ENCODE data around the gene PSMD3.
"Not testable (repeated sequence)": the region's sequence is repeated elsewhere in the genome, so short reads cannot be mapped to it uniquely, and the experiment has no call there.

The PSMD3 gene

DNA sequence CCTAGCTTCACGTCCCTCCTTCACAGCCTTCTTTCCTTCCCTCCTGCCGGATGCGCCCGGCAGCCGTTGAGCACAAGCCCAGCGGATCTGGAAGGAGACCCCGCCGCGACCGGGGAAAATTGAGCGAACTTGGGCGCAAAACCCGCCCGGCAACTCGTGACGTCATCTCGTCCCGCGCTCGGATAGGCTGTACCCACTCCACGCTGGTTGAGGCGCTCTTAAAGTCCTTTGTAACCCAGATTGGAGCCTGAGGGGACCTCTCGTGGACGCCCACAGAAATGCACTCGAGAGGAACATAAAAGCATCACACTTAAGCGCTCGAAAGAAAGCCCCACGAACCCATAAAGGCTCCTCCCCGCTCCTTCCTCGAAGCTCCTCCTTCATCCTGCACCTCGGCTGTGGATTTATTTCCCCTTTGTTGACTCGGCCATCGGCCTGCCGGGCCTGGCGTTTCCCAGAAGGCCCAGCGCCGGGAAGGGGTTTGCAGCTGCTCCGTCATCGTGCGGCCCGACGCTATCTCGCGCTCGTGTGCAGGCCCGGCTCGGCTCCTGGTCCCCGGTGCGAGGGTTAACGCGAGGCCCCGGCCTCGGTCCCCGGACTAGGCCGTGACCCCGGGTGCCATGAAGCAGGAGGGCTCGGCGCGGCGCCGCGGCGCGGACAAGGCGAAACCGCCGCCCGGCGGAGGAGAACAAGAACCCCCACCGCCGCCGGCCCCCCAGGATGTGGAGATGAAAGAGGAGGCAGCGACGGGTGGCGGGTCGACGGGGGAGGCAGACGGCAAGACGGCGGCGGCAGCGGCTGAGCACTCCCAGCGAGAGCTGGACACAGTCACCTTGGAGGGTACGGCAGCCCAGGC, at the start of gene PSMD3:
TSS of gene PSMD3 (plus strand) at position 457 of the 856 bp plus-strand sequence. CDS start at position 621, 164 bp downstream.
- peak; percentile 100 for DNase-seq

DNA sequence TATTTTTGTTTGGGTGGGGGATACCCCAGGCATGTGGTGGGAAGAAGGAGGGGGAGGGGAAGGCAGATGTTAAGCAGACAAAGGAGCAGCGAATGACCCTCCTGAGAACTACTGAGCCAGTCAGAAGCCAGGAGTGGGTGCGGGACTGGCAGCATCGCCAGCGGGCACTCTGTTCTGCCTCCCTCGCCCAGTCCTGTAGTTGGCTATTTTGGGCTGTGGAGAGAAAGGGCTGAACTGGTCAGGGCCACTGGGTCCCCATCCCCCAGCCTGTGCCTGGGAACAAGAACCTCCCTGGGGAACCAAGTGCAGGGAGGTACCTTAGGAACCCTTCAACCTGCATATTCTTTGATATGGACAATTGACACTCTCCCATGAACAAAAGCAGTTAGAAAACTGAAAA, 46.7 kb upstream of the PSMD3 start:
- no peak for DNase-seq

DNA sequence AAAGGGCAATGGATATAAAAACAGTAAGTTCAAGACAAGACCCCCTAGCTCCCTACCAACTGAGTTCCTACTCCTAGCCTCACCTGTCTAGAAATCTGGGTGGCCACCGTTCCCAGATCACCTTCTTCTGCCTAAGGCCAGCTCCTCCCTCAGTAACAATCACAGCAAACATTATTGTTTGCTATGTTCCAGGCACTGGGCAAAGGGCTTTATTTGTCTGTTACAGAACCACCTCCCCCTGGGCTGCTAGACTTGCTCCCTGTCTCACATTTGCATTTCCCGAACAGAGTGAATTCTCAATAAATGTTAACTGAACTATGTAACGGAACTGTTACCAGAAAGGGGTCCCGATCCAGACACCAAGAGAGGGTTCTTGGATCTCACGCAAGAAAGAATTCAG, 46.3 kb upstream of the PSMD3 start:
- no peak for DNase-seq

DNA sequence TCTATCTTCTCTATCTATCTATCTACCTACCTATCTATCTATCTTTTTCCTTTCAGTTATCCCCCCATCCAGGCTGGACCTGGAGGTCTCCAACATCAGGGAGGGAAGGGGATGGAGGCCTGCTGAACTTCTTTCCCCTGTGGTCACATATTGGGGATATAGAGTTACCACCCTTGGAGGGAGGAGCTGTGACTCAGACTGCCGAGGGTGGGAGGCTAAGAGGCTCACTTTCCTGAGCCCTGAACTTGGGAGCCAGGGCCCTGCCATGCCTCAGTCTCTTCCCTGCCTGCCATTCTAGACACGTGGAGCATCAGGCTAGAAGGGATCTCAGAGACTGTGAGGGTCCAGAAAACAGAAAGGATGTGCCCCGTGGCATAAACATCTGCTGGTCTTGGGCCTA, 44.7 kb upstream of the PSMD3 start:
- DNase-seq = peak; percentile 57

DNA sequence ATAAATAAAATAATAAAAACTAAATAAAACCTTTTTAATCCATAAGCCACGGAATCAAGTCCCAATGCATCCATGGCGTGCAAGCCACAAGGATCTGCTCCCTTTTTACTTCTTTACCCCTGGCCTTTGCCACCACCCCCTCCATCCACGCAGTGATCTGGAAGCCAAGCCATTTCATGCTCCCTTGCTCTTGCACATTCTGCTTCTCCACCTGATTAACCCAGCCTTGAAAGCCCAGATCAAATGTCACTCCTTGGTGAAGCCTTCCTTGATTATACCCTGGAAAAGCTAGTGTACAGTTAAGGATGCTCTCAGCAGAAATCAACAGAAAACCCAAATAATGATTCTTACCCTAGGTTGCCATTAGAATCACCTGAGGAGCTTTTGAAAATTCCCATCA, 43.2 kb upstream of the PSMD3 start:
- no peak for DNase-seq

DNA sequence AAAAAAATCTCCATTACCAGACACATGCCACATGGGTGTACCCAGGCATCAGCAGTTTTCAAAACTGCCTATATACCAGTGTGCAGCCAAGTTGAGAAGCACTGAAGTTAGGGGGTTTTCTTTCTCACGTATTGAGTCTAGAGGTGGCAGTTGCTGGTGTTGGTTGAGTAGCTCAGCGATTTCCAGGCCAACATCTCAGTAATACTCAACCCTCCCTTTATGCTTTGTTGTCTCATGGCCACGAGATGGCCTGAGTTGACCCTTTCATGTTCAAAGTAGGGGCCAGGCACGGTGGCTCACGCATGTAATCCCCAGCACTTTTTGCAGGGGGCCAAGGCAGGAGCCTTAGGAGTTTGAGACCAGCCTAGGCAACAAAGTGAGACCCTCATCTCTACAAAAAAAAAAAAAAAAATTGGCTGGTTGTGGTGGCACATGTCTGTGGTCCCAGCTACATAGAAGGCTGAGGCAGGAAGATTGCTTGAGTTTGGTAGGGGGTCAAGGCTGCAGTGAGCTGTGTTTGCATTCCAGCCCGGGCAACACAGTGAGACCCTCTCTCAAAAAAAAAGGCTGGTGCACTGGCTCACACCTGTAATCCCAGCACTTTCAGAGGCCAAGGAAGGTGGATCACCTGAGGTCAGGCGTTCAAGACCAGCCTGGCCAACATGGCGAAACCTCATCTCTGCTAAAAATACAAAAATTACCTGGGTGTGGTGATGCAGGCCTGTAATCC, 42.3 kb upstream of the PSMD3 start:
- no peak for DNase-seq

DNA sequence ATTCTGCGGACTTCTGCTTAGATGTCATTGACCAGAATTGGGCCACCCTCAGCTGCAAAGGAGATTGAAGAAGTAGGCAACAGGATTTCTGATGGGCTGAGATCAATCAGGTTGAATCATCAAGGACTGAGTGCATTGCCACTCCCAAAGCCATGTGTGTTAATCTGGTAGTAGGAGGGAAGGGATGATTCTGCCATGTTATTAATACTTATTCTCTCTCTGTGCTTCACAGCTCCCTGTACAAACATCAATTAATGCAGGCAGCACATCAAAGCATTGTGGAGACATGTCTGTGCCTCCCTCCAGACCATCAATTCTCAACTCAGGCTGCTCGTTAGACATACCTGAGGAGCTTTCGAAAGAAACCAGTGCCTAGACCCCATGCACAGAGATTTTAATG, 41.5 kb upstream of the PSMD3 start:
- no peak for DNase-seq

DNA sequence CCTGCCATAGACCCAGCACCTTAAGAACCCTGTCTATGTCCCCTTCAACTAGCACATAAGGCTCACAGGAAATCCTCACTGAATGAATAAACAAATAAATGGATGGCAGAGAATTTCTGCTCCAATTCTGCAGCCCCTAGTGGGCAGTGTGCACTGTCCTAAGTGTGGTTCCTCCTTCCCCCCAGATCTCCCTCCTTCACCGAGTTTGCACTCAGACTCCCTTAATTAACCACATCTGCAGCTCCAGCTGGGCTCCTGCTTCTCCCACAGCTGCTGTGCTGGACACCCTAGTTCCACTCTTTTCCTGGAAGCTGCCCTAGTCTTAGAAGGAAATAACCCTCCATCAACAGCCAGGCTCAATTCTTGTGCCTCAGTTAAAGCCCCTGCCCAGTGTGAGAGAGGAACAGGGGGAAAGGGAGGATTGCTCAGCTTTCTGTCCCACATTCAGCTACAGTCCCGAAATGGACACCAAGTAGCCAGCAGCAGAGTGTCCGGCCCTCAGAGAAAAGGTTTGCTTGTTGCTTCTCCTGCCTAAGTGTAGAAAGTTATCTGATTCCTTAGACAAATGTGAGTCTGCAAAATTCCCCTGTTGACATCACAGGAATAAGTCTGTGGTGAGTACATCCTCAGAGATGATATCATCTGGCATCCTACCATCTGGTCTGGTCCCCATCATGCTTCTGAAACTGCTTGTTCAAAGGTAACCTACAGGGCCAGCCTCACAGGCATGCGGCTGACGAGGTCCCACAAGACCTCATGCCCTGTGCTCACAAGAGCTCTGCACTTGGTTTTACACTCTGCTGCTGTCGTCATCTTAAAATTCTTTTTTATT, 40.8 kb upstream of the PSMD3 start:
- DNase-seq = peak; percentile 93

DNA sequence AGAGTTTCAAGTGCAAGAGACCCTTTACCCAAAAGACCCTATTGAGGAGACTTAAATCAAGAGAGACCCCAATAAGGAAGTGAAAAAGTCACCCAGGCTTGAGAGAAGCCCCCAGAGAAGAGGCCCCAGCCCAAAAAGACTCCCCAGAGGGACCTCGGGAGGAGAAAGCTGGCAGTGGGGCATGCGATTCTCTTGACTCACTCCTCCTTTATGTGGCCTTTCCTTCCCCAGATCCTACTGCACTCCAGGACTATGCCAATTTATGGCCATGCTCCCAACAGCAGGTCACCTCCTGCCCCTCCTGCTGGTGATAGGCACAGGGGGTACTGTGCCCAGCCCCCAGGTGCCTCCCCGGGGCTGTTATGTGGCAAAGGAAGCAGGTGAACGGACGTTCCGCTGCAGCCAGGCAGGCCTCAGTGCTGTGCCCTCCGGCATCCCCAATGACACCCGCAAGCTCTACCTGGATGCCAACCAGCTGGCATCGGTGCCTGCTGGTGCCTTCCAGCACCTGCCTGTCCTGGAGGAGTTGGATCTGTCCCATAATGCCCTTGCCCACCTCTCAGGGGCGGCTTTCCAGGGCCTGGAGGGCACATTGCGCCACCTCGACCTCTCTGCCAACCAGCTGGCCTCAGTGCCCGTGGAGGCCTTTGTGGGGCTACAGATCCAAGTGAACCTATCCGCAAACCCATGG, 36.8 kb upstream of the PSMD3 start:
- DNase-seq = no peak

DNA sequence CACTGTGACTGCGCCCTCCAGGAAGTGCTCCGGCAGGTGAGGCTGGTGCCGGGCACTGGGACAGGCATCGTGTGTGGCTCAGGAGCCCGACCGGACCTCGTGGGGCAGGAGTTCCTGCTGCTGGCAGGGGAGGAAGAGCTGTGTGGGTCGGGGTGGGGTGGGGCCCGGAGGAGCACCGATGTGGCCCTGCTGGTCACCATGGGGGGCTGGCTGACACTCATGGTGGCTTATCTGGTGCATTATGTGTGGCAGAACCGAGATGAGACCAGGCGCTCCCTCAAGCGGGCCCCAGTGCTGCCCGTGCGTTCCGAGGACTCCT, 36.3 kb upstream of the PSMD3 start:
- no peak for DNase-seq

DNA sequence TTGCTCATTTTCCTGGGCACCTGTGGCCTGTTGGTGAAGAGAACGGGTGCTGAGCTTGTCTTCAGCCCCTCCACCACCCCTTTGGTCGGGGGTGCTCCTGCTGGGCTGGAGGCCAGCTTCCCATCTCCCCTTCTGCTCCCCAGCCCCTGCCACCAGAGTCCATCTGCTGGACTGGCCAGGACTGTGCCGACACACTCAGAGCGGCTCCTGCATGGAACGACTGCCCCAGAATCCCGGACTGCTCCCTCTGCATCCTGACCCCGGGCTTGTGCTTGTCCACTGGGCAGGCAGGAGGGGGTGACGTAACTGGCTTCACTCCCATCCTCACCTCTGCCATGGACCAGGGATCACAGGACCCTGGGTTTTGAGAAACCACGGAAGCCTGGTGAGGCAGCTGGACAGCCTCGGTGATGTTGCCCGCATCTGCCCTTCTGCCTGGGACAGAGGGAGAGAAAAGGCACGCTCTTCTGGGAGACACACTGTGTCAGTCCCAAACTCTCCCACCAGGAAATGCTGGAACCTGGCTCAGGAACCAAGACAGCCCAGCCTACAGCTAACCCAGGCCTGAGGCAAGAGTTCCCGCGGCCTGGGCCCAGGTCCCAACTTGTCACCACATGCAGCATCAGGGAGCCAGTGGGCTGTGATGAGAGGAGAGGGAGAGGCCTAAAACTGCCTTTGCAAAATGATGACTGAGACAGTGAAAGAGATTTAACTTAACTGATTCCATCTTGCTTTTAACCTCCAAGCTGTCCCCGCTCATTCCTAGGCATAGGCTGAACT, 33.9 kb upstream of the PSMD3 start:
- no peak for DNase-seq

DNA sequence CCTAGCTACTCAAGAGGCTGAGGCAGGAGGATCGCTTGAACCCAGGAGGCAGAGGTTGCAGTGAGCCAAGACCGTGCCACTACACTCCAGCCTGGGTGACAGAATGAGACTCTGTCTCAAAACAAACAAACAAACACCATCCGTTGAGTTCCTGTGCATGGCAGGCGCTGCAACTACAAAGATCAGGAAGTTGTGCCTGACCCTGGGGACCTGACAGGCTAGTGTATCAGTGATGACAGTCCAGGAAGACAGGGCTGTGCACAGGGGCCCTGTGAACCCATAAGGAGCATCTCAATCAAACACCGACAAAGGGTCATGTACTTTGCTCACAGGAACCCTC, 32.1 kb upstream of the PSMD3 start:
- not testable (repeated sequence) for DNase-seq

DNA sequence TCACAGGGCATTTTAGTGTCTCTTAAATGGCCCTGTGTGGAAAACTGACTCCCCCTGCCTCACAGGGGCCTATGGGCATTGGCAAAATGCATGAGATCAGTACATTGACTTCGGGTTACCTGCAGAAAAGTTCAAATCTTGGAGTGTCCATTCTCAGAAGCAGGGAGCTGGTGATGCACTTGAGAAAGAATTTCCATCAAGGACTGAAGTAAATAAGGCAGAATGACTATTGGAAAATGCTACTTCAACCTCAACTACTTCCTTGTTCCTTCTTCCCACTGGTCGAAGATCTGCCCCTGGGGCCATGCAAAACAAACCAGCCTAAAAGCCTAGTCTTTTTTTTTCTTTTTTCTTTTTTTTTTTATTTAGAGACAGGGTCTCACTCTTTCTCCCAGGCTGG, 31.6 kb upstream of the PSMD3 start:
- no peak for DNase-seq

DNA sequence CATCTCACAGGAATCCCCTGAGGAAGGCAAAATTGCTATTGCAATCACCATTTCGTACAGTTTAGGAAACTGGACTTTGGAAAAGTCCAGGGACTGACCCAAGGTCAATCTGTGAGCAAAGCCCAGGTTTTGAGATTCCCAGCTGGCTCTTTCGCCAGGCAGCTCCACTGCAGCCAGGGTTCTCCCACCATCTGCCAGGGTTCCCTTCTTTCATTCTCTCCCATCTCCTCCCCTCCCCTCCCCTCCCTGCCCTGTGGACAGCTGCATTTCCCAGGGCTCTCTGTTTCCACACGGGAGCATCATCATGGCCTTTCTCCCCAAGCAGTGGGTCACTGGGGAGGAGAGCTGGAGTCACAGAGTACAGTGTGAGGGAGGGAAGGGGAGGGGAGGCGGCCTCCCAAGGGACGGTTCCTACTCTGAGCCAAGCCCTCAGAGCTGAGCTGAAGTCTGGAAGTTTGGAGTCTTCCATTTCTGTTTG, 29.7 kb upstream of the PSMD3 start:
- DNase-seq = no peak

DNA sequence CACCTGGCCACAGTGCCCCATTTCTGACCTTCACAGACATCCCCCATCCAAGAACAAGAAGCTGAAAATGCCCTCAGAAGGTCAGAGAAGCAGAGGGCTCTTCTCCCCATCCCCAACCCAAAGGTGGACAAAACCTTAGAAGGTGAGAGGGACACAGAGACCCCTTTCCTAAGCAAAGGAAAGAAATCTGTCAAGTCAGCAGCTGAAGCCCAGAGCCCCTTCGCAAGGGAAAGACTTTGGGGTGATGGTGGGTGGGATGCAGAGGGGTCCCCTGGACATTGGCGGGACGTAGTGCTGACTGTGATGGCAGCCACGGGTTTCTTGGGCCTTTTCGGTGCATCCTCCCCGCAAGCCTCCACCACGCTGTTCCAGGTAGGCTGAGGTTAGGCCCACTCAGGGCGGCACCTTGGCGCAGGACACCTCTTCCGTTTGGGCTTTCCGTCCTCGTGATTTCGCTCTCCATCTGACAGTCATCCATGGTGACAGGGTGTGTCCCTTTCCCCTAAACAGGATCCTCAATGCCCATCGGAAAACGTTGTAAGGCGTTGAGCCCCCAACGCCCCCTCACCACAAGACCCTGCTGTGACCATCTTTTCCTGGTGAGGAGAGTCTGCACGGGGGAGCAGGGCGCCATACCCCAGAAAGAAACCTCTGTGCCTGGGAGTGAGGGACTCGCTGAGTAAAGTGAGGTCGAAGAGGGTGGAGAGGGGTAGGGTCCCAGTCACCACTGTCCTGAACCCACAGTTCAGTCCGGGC, 28.5 kb upstream of the PSMD3 start:
- DNase-seq = no peak

DNA sequence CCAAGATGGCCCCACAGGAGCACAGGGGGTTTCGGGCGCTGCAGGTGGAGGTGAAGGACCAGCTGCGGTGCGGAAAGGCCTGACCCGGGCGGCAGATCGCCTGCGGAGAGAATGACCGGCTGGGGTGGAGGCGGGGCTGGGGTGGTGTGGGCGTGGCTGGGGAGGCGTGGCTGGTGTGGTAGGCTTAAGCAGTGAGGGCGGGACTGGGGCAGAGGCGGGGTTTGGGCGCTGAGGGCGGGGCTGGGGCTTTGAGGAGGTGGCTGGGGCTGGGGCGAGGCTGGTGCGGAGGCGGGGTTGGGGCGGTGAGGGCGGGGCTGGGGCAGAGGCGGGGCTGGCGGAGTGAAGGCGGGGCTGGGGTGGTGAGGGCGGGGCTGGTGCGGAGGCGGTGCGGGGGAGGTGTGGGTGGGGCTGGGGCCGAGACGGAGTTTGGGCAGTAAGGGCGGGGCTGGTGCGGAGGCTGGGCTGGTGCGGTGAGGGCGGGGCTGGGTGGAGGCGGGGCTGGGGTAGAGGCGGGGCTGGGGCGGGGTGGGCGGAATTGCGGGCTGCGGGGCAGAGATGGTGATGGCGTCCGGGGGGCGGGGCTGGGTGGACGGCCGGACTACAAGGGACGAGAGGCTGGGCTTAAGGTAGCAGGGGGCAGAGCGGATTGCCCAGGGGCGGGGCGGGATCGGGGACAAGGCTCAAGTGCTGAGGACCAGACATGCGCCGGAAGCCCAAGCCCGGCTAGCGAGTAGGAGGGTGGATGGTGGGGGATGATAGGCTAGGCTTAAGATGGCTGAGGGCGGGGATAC, 27.7 kb upstream of the PSMD3 start:
- peak; percentile 98 for DNase-seq

DNA sequence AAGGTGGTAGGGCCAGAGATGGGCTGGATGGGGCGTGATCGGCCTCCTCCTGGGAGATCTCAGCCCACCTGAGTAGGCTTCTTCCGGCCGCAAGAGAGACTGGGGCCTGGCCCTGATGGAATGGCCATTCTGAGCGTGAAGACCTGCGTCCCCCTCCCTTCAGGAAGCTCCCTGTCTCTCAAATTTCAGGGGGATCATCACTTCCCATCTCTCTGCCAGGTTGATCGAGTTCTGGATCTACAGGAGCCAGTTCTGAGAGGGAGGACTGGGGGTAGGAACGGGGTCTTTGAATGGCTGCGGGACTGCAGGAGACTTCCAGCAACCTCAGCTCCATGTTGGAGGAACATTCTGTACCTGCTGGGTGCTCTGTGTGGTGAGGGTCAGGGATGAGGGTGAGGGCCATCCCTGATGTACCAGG, 27.1 kb upstream of the PSMD3 start:
- DNase-seq = no peak

DNA sequence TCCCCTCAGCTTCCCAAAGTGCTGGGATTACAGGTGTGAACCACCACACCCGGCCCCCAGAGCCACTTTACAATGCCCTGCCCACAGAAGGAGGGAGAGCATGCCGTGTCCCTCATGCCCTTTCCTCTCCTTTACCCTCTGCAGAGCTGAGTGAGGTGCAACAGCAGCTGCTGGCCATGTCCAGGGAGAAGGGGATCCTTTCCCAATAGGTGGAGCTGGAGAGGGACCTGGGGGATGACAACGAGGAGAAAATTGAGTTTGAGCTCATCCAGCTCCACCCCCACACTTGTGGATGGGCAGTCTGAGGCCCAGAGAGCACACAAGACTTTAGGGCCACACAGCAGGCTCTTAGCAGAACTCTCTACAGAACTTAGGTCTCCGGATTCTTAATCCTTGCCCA, 25.7 kb upstream of the PSMD3 start:
- DNase-seq = no peak

DNA sequence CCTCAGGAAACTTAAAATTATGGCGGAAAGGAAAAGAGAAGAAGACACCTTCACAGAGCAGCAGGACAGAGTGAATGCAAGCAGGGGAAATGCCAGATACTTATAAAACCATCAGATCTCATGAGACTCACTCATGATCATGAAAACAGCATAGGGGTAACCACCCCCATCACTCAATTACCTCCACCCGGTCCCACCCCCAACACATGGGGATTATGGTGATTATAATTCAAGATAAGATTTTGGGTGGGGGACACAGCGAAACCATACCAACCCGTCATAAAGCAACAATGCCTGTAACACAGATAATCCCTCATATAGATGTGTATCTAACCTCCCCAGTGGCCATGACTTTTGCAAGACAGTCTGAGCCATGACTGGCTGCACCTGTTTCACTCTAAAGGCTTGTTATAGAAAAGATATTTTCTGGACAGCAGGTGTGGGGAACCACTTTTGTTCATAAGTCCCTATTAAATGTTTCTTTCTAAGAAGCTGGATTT, 24.8 kb upstream of the PSMD3 start:
- no peak for DNase-seq

DNA sequence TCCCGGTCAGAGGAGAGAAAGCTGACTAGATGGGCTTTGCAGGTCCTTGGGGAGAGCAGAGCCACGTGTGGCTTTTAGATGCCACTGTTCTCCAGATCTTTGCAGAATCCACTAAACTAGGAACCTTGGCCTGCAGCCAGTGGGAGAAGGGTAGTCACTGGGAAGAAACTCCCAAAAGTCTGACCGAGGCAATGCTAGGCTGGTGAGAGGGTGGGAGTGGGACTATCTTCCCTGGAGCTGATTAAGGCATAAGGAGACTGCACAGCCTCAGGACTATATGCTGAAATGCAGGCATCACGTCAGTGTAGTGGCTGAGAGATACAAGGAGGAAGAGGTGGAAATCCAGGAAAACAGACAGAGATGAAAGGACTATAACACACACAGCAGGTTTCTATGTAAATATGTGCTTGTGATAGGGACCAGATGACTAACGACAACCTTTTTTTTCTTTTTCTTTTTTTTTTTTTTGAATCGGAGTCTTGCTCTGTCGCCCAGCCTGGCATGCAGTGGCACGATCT, 20.0 kb upstream of the PSMD3 start:
- DNase-seq = no peak

All from EL (cell line).